Measurements from ENCODE around the gene DNAH11. TPM values are rescaled to one million over a fixed set of nuclear protein-coding genes. Genes with fewer than 3 reads are reported as not detected.

DNAH11 gene, protein sequence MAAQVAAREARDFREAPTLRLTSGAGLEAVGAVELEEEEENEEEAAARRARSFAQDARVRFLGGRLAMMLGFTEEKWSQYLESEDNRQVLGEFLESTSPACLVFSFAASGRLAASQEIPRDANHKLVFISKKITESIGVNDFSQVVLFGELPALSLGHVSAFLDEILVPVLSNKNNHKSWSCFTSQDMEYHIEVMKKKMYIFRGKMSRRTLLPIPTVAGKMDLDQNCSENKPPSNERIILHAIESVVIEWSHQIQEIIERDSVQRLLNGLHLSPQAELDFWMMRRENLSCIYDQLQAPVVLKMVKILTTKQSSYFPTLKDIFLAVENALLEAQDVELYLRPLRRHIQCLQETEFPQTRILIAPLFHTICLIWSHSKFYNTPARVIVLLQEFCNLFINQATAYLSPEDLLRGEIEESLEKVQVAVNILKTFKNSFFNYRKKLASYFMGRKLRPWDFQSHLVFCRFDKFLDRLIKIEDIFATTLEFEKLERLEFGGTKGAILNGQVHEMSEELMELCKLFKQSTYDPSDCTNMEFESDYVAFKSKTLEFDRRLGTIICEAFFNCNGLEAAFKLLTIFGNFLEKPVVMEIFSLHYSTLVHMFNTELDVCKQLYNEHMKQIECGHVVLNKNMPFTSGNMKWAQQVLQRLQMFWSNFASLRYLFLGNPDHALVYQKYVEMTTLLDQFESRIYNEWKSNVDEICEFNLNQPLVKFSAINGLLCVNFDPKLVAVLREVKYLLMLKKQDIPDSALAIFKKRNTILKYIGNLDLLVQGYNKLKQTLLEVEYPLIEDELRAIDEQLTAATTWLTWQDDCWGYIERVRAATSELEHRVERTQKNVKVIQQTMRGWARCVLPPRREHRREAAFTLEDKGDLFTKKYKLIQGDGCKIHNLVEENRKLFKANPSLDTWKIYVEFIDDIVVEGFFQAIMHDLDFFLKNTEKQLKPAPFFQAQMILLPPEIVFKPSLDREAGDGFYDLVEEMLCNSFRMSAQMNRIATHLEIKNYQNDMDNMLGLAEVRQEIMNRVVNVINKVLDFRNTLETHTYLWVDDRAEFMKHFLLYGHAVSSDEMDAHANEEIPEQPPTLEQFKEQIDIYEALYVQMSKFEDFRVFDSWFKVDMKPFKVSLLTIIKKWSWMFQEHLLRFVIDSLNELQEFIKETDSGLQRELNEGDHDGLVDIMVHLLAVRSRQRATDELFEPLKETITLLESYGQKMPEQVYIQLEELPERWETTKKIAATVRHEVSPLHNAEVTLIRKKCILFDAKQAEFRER (N-terminal part only)
- total RNA-seq: 1.2 and 3.0 TPM in 2 replicates

DNA sequence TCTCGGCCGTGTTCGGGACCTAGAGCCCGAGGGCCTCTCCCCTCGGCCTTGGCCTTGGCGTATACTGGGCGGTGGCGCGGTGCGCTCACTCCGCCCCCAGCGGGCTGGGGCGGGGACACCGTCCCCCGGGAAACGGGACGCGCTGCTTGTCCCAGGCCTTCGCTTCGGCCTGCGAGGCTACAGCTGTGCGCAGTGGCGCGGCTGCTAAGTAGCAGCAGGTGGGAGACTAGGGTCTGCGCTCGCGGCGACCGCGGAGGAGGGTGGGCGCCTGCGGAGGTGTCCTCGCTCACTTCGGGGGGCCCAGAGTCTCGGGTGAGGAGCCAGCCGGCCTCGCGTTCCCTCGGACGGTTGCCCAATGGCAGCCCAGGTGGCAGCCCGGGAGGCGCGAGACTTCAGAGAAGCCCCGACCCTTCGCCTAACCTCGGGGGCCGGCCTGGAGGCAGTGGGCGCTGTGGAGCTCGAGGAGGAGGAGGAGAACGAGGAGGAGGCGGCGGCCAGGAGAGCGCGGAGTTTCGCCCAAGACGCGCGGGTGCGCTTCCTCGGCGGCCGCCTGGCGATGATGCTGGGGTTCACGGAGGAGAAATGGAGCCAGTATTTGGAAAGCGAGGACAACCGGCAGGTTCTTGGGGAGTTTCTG, at the start of gene DNAH11:
Gene DNAH11, plus strand, starts transcription at position 149 of the 637 bp plus-strand sequence. Its CDS starts 207 bp downstream, at position 356.

DNA sequence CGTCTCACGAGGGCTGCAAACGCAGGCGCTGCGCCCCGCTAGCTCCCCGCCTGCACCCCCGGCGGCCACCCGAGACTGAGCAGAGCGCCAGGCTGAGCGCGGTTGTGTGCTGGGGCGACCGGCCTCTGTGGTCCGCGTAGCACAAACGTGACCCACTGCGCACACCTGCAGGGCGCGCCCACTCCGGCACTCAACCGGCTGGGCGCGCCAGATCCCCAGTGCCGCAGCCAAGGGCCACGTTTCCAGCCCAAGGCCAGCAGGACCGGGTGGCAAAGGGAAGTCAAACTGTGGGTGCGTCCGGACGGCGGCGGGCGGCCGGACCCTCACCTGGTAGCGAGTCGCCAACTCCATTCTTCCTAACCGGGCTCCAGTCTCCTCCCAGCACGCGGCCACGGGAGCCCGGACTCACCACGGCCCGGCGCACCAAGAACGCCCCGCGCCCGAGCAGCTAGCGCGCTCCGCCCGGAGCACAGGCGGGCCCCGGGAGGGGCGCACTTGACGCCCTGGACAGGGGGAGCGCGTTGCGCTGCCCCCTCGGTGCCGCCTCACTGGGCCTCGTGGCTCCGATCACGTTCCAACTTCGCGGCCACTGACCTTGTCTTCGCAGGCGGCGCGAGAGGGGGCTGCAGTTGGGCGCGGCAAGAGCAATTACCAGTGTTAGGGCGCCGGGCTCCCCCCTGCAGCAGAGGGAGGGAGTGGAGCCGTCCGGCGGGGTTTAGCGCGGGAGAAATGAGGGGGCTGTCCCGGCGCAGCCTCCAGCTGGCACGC, 402.8 kb downstream of the DNAH11 start, which contains the start of gene CDCA7L:
Gene CDCA7L, minus strand, starts transcription at position 446 of the 768 bp plus-strand sequence. Its CDS starts 95 bp downstream, at position 351.

Other genes starting within 250 kb of the DNAH11 start
- 3.0 and 6.0 TPM in 2 replicates for gene SP4, start 115.0 kb upstream of the DNAH11 start, total RNA-seq

Measured in smooth muscle cell of the umbilical artery (primary cell).